Liver (tissue), 9 donors: ENCODE data around the gene AHR. TPM values are rescaled to one million over a fixed set of nuclear protein-coding genes. Genes with fewer than 3 reads are reported as not detected.
A peak's percentile ranks its signal among the peaks of the same experiment; 100 is the strongest.
"Not testable (repeated sequence)": the region's sequence is repeated elsewhere in the genome, so short reads cannot be mapped to it uniquely, and the experiment has no call there.

ENCODE experiments used
- DNase-seq: peaks from one replicate; pipeline ENCODE4 v3.0.0-alpha.2; 2017; ENCODE audit warnings: low spot score
- H3K27ac ChIP-seq, 2 donors: one replicate each; pipeline ENCODE4 v1.7.0; 2013; ENCODE audit warnings: inconsistent platforms in 2 of 2, low read length in 2 of 2, control low read depth in 1 of 2, low read depth in 1 of 2, mild to moderate bottlenecking in 1 of 2
- H3K27me3 ChIP-seq, 4 donors: one replicate each; pipeline versions ENCODE4 v1.6.1 to v1.7.0; 2013; ENCODE audit warnings: low read length in 3 of 4, inconsistent platforms in 1 of 4, mild to moderate bottlenecking in 1 of 4, moderate library complexity in 1 of 4; ENCODE audit not compliant: control insufficient read depth in 4 of 4, insufficient read depth in 4 of 4
- H3K36me3 ChIP-seq, 4 donors: one replicate each; pipeline versions ENCODE4 v1.6.1 to v1.7.0; 2013; ENCODE audit warnings: low read length in 3 of 4, mild to moderate bottlenecking in 3 of 4, low read depth in 1 of 4, moderate library complexity in 1 of 4; ENCODE audit not compliant: control insufficient read depth in 4 of 4, insufficient read depth in 3 of 4
- H3K4me1 ChIP-seq, 4 donors: one replicate each; pipeline versions ENCODE4 v1.6.1 to v1.7.0; 2013; ENCODE audit warnings: low read length in 3 of 4, mild to moderate bottlenecking in 3 of 4, moderate library complexity in 1 of 4; ENCODE audit not compliant: control insufficient read depth in 4 of 4, insufficient read depth in 4 of 4
- H3K4me3 ChIP-seq, 3 donors: one replicate each; pipeline versions ENCODE4 v1.6.1 to v1.7.0; 2013; ENCODE audit warnings: low read length in 3 of 3, control low read depth in 1 of 3, low read depth in 1 of 3, mild to moderate bottlenecking in 1 of 3
- H3K9ac ChIP-seq, 2 donors: one replicate each; pipeline ENCODE4 v1.7.0; 2013; ENCODE audit warnings: low read length in 2 of 2, mild to moderate bottlenecking in 2 of 2, moderate library complexity in 2 of 2, control low read depth in 1 of 2, low read depth in 1 of 2
- H3K9me3 ChIP-seq, 4 donors: one replicate each; pipeline versions ENCODE4 v1.6.1 to v1.7.0; 2013; ENCODE audit warnings: low read length in 3 of 4; ENCODE audit not compliant: control insufficient read depth in 4 of 4
- CTCF ChIP-seq: fragments of 150-350 bp; IDR thresholded peaks from 2 replicates; pipeline ENCODE4 v1.5.1; 2017; ENCODE audit warnings: improper control_type of control experiment, low read depth, low read length; ENCODE audit not compliant: missing input control
- GABPA ChIP-seq, 2 donors: IDR thresholded peaks in 1 of 2; conservative IDR thresholded peaks in 1 of 2; 2 replicates each; pipeline ENCODE4 v1.6.1; 2016; ENCODE audit warnings: antibody characterized with exemption in 2 of 2, mild to moderate bottlenecking in 1 of 2, moderate library complexity in 1 of 2
- SP1 ChIP-seq: IDR thresholded peaks from 2 replicates; pipeline ENCODE4 v1.6.1; 2018; ENCODE audit warnings: antibody characterized with exemption, mild to moderate bottlenecking
- WGBS: extraction: QIAGEN DNeasy Blood & Tissue Kit; methylation state at CpG from one replicate; pipeline ENCODE4 v1.1.7; 2013; 5-methylcytosine and 5-hydroxymethylcytosine counted together
- polyA plus RNA-seq, 2 donors: library from polyadenylated mRNA; stranded (reverse) in 1 of 2; unstranded in 1 of 2; fragments of 200-250 nt in 1 of 2; fragments of >200 nt in 1 of 2; fragmentation: Nextera tagmentation in 1 of 2; extraction: Ambion mirVana in 1 of 2; gene quantifications; one replicate each; pipeline versions ENCODE4 v1.2.1 to v1.2.3, GENCODE V29; 2013 to 2015
- total RNA-seq, 2 donors: library from RNA; depleted of rRNA; stranded (reverse); fragments of >200 nt; gene quantifications; one replicate each; pipeline ENCODE4 v1.2.3, GENCODE V29; 2014
- TF ChIP-seq, protein P1 (sequence below): IDR thresholded peaks from 2 replicates; pipeline ENCODE4 v1.6.1; 2016; ENCODE audit warnings: antibody characterized with exemption
- TF ChIP-seq, protein P2 (sequence below): IDR thresholded peaks from 2 replicates; pipeline ENCODE4 v1.6.1; 2016; ENCODE audit warnings: antibody characterized with exemption
- donor health status: healthy.
- donor health status: healthy.
- donor health status: healthy.
- donor health status: healthy.
- donor health status: healthy.

The AHR gene
- total and polyA plus RNA-seq, 4 donors: 9.9 to 61.2 (median 20.1) TPM

- Histone ChIP-seq H3K36me3 (peaks cover 0 to 46% (median 20%) of the 10 kb centered on the region in 4 donors), H3K27ac (no peak overlapping the region)
Observed at GRCh38 chr7:17340655-17341054, 42.2 kb downstream of the AHR start.

GRCh38 chr7:17342756-17343155 is 44.3 kb downstream of the AHR start:
- no peaks in the 10 kb centered on the region for H3K27me3 ChIP-seq
- no peaks in the 10 kb centered on the region for H3K9me3 ChIP-seq
- peaks cover 0 to 2% (median under 1%) of the 10 kb centered on the region in 4 donors for H3K4me1 ChIP-seq
- WGBS: 79% methylated on average over 2 of the region's 2 CpGs
- DNase-seq: no peak
- no peak overlapping the region for H3K9ac ChIP-seq
- no peak overlapping the region for H3K27ac ChIP-seq
- H3K4me3 ChIP-seq: no peak overlapping the region
- H3K36me3 ChIP-seq: peaks cover 2 to 31% (median 16%) of the 10 kb centered on the region in 4 donors
- no peak for TF ChIP-seq GABPA (IDR thresholded peaks at IDR 0.05 in 1 of 2, conservative IDR thresholded peaks at IDR 0.05 in 1 of 2)
- TF ChIP-seq, protein P1, sequence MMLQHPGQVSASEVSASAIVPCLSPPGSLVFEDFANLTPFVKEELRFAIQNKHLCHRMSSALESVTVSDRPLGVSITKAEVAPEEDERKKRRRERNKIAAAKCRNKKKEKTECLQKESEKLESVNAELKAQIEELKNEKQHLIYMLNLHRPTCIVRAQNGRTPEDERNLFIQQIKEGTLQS: peak; percentile 44

More at GRCh38 chr7:17340655-17341054, 42.2 kb downstream of the AHR start:
- WGBS: 64% methylated on average over 1 of the region's 1 CpG
- no peaks in the 10 kb centered on the region for H3K9me3 ChIP-seq
- TF ChIP-seq, protein P2, sequence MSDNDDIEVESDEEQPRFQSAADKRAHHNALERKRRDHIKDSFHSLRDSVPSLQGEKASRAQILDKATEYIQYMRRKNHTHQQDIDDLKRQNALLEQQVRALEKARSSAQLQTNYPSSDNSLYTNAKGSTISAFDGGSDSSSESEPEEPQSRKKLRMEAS: no peak
- H3K4me1 ChIP-seq: peaks cover 0 to 2% (median 2%) of the 10 kb centered on the region in 4 donors
- H3K27me3 ChIP-seq: no peaks in the 10 kb centered on the region
- DNase-seq: no peak
- H3K9ac ChIP-seq: no peak overlapping the region
- H3K4me3 ChIP-seq: no peak overlapping the region

DNA sequence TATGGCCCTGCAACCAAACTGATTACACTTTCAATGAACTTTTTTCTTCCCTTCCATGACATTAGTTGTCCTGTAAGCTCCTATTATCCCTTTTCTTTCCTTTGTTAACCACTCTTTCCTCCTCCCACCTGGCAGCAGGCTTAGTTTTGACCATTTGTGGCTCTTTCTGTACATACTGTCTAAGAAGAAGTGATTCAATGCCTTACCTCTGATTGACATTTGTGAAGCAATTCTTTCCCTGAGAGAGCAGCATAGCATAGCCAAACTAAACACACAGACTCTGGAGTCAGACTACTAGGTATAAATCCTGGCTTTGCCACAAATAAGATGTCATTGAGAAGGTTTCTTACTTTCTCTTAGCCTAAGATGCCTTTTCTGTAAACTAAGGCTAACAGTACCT is 48.9 kb downstream of the AHR start:
- Histone ChIP-seq H3K4me1 (peaks cover 0 to 2% (median 0%) of the 10 kb centered on the region in 4 donors), H3K4me3 (no peak overlapping the region), H3K27ac (no peak overlapping the region), H3K27me3 (no peaks in the 10 kb centered on the region), H3K36me3 (peaks cover 0 to 14% (median 2%) of the 10 kb centered on the region in 4 donors), H3K9ac (no peak overlapping the region), H3K9me3 (no peaks in the 10 kb centered on the region)
- TF ChIP-seq, protein P2: no peak
- TF ChIP-seq SP1 (no peak), CTCF (no peak)
- DNase-seq: no peak

- not testable (repeated sequence) for H3K27ac ChIP-seq, H3K4me3 ChIP-seq, H3K4me1 ChIP-seq, H3K9me3 ChIP-seq, DNase-seq, H3K9ac ChIP-seq, H3K36me3 ChIP-seq, H3K27me3 ChIP-seq
- WGBS: 100% methylated on average over 1 of the region's 1 CpG
Observed at GRCh38 chr7:17348932-17349331, 50.5 kb downstream of the AHR start.

GRCh38 chr7:17350321-17350720 is 51.9 kb downstream of the AHR start:
- H3K9ac ChIP-seq, H3K27ac ChIP-seq, DNase-seq, H3K9me3 ChIP-seq, H3K36me3 ChIP-seq, H3K4me1 ChIP-seq, H3K4me3 ChIP-seq, H3K27me3 ChIP-seq: not testable (repeated sequence)
- WGBS: 83% methylated on average over 3 of the region's 3 CpGs

DNA sequence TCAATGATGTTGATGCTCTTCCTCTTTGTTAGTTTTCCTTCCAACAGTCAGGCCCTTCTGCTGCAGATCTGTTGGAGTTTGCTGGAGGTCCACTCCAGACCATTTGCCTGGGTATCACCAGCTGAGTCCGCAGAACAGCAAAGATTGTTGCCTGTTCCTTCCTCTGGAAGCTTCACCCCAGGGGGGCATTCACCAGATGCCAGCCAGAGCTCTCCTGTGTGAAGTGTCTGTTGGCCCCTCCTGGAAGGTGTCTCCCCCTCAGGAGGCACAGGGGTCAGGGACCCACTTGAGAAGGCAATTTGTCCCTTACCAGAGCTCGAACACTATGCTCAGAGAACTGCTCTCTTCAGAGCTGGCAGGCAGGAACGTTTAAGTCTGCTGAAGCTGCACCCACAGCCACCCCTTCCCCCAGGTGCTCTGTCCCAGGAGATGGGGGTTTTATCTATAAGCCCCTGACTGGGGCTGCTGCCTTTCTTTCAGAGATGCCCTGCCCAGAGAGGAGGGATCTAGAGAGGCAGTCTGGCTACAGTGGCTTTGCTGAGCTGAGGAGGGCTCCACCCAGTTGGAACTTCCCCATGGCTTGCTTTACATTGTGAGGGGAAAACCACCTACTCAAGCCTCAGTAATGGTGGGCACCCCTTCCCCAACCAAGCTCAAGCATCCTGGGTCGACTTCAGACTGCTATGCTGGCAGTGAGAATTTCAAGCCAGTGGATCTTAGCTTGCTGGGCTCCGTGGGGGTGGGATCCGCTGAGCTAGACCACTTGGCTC is 55.4 kb downstream of the AHR start:
- not testable (repeated sequence) for H3K27me3 ChIP-seq, H3K9me3 ChIP-seq, DNase-seq, H3K4me3 ChIP-seq, H3K4me1 ChIP-seq, H3K9ac ChIP-seq, H3K36me3 ChIP-seq, H3K27ac ChIP-seq
- 91% methylated on average over 6 of the region's 6 CpGs for WGBS
